HG02973 (cell line): ENCODE data around the gene SMARCE1.
A peak's percentile ranks its signal among the peaks of the same experiment; 100 is the strongest.
"Not testable (repeated sequence)": the region's sequence is repeated elsewhere in the genome, so short reads cannot be mapped to it uniquely, and the experiment has no call there.

ENCODE experiments used
- ATAC-seq: cut with Tn5 transposase; IDR thresholded peaks from one replicate; pipeline ENCODE4 v1.9.1; 2021; ENCODE audit warnings: moderate library complexity; ENCODE audit not compliant: unreplicated experiment

The SMARCE1 gene

GRCh38 chr17:40590742-40591141 lies 56.9 kb downstream of the SMARCE1 start:
- ATAC-seq = no peak

DNA sequence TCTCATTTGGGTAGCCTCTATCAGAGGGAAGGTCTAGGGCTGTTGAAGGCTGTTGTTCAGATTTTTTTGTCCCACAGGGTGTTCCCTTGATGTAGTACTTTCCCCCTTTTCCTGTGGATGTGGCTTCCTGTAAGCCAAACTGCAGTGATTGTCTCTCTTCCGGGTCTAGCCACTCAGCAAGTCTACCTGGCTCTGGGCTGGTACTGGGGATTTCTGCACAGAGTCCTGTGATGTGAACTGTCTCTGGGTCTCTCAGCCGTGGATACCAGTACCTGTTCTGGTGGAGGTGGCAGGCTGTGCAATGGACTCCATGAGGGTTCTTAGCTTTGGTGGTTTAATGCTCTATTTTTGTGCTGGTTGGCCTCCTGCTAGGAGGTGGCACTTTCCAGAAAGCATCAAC lies 59.1 kb downstream of the SMARCE1 start:
- ATAC-seq = no peak

- not testable (repeated sequence) for ATAC-seq
Observed at GRCh38 chr17:40586264-40586663, 61.4 kb downstream of the SMARCE1 start.

DNA sequence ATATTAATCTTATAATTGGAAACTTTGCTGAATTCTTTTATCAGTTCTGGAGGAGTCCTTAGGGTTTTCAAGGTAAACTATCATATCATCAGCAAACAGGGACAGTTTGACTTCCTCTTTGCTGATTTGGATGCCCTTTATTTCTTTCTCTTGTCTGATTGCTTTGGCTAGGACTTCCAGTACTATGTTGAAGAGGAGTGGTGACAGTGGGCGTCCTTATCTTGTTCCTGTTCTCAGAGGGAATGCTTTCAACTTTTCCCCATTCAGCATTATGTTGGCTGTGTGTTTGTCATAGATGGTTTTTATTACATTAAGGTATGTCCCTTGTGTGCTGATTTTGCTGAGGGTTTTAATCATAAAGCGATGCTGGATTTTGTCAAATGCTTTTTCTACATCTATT lies 62.7 kb downstream of the SMARCE1 start:
- not testable (repeated sequence) for ATAC-seq

DNA sequence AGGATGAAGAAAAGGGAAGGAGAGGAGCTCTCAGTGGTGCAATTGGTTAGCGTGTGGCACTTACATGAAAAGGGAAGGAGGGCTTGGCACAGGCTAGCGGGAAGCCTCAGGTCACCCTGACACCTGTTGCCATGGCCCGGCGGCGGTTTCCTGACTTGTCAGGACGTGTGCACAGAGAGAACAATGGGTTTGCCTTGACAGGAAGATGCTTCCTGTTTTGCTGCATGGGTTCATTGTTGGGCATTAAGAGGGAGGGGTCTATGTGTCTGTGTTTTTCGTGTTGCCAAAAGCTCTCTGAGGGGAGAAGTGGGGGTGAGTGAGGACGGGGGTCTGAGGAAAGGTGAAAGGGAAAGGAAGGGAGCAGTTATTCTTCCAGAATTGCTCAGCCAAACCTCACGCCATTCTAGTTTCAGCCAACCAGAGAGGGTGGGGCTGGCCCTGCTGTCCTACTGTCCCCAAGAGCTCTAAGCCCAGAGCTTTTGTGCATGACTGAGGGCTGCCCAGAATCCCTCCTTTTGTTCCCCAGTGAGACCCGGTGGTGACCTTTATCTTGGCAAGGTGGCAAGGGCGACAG lies 65.2 kb downstream of the SMARCE1 start:
- ATAC-seq = peak; percentile 74

GRCh38 chr17:40580140-40580539 lies 67.5 kb downstream of the SMARCE1 start:
- ATAC-seq = no peak

- ATAC-seq = no peak
Observed at GRCh38 chr17:40579471-40579870, 68.1 kb downstream of the SMARCE1 start.

DNA sequence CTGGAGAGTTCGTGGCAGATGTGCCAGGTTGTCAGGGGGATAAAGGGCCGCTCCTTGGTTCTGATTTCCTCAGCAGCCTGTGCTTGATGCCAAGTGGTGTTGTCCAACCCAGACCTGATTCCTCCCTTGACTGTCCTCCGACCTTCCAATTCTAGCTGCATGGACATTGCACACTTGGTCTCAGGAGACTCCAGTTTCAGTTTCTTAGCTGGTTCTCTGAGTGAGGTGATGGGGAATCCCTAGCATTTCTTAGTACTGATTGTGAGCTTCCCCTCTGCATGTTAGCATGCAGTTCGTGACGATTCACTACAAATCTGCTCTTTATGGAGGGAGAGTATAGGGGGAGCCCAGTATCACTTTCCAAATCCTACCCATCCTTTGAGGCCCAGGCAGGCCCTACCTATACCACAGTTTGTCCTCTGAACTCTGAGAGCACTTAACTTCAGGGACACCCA lies 70.0 kb downstream of the SMARCE1 start:
- peak; percentile 59 for ATAC-seq

- ATAC-seq = no peak
Observed at GRCh38 chr17:40576113-40576740, 71.4 kb downstream of the SMARCE1 start.
